Bladder microvascular endothelial cell (primary cell): ENCODE measurements around the gene MSANTD1. TPM values are rescaled to one million over a fixed set of nuclear protein-coding genes. Genes with fewer than 3 reads are reported as not detected.

ENCODE experiments used
- total RNA-seq: library from RNA; depleted of rRNA; stranded (reverse); fragments of >200 nt; gene quantifications from 2 replicates; pipeline ENCODE4 v1.2.3, GENCODE V29; 2014

Gene MSANTD1
- 0.32 and 0.82 TPM in 2 replicates for total RNA-seq

DNA sequence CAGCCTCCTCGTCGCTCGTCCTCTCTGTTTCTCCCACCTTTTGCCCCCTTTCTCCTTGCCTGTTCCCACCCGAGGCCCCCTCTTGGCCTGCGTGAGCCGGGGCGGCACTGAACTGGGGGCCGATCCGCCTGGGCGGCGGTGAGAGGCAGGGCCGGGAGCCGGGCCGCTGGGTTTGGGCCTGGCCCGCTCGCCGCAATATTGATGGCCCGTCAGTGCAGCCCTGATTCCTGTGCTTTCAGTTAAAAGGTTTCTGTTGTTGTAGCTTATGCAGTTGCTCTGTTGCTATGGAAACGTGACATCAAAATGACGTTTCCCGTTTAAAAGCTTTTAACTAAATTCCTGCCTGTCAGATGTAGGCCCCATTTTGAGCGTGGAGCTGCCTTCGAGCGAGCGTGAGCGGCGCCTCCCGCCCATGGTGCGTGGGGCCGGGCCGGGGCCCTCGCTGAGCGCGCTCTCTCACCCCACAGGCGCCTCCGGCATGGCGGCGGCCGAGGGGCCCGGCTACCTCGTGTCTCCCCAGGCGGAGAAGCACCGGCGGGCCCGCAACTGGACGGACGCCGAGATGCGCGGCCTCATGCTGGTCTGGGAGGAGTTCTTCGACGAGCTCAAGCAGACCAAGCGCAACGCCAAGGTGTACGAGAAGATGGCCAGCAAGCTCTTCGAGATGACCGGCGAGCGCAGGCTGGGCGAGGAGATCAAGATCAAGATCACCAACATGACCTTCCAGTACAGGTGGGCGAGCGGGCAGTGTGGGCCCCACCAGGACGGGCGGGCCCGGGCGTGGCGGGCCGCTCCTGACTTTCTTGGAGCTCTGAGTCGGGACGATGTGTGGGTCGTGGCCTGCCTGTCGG, at the start of gene MSANTD1:
Gene MSANTD1, plus strand, starts transcription at position 349 of the 851 bp plus-strand sequence. Its CDS starts 64 bp downstream, at position 413.

DNA sequence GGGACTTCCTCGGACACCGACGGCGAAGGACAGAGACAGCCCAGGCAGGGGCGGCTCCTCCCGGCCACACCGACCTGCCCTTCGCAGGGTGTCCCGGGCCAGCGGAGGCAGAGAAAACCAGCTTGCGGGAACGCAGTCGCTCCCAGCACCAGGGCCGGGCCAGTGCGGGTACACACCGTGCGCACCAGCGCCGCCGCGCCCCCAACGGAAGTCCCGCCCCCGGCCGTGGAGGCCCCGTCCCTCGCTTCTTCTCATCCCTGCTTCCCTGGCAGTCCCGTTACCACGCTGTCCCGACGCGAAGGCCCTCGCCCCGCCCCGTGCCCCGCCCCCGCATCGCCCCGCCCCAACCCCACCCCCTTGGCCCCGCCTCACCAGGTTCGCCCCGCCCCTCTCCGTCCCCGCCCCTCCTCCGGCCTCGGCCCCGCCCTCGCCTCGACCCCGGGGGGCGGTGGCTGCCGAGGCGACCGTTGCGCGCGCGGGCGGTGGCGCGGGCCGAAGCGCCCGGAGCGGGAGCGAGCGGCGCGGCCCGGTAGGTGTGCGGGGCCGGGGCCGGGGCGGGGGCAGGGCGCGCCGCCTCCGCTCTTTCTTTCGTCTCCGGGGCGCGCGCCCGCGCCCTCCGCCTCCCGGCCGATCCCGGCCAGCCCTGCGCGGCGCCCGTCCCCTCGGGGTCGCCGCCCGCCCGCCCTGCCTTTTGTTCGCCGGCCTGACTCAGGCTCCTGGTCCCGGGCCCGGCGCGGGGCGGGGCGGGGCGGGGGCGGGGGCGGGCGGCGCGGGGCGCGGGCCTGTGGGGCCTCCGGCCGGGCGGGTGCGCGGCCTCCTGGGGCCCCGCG, 43.8 kb downstream of the MSANTD1 start, which contains the start of gene RGS12:
Gene RGS12, plus strand, starts transcription at position 451 of the 830 bp plus-strand sequence. CDS start 23,150 bp downstream, outside the sequence.

Other genes starting within 250 kb of the MSANTD1 start
- gene HTT-AS, start 174.6 kb upstream of the MSANTD1 start, total RNA-seq: not detected in 2 replicates
- 62.4 and 64.3 TPM in 2 replicates for gene HTT, start 174.5 kb upstream of the MSANTD1 start, total RNA-seq
- 44.0 and 96.4 TPM in 2 replicates for gene RGS12, start 43.9 kb downstream of the MSANTD1 start, total RNA-seq
- gene HGFAC, start 192.8 kb downstream of the MSANTD1 start, total RNA-seq: 0.19 TPM in 1 of 2 replicates, not detected in the other
- 0.06 TPM in 1 of 2 replicates, not detected in the other for gene DOK7, start 214.1 kb downstream of the MSANTD1 start, total RNA-seq